GM10248 (cell line): ENCODE measurements around the gene EXOC2.

ENCODE experiments used
- CTCF ChIA-PET: fragments of 300-600 bp; sonication (Branson Sonifier 250); formaldehyde crosslinking; extraction: SDS; loops from one replicate; lab custom pipeline; 2021; ENCODE audit warnings: antibody characterized with exemption; lab: Yijun Ruan, JAX
- POLR2A ChIA-PET: fragments of 350-650 bp; sonication (Branson Sonifier 250); formaldehyde crosslinking; extraction: SDS; loops from one replicate; lab custom pipeline; 2020; ENCODE audit warnings: antibody characterized with exemption; lab: Yijun Ruan, JAX
- DNase-seq: peaks from one replicate; pipeline ENCODE4 v3.0.0; 2012; ENCODE audit errors: extremely low spot score
- TF ChIP-seq, protein P1 (sequence below): IDR thresholded peaks from 2 replicates; pipeline ENCODE4 v1.5.1; 2012; ENCODE audit warnings: mild to moderate bottlenecking, low read depth; ENCODE audit errors: extremely low read depth, missing control alignments, control extremely low read depth

Gene EXOC2

DNA sequence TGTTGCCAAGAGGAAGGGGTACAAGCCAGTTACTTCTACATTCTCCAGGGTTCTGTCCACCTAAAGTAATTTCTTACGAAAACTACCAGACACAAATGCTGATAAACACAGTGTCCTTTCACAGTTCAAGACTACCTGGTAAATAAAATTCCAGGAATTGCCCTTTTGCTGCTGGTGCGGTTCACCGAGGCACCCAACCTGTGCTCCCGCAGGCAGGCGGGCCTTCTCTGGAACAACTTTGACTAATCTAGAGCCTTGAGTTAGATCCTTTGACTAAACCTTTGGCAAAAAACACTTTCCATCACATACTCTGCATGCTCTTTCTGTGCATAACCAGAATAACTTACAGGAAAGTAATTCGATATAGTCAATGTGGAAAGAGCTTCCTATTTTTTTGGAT, 143.0 kb downstream of the EXOC2 start:
- TF ChIP-seq, protein P1, sequence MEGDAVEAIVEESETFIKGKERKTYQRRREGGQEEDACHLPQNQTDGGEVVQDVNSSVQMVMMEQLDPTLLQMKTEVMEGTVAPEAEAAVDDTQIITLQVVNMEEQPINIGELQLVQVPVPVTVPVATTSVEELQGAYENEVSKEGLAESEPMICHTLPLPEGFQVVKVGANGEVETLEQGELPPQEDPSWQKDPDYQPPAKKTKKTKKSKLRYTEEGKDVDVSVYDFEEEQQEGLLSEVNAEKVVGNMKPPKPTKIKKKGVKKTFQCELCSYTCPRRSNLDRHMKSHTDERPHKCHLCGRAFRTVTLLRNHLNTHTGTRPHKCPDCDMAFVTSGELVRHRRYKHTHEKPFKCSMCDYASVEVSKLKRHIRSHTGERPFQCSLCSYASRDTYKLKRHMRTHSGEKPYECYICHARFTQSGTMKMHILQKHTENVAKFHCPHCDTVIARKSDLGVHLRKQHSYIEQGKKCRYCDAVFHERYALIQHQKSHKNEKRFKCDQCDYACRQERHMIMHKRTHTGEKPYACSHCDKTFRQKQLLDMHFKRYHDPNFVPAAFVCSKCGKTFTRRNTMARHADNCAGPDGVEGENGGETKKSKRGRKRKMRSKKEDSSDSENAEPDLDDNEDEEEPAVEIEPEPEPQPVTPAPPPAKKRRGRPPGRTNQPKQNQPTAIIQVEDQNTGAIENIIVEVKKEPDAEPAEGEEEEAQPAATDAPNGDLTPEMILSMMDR, result no peak
- POLR2A ChIA-PET, result no interaction called here
- DNase-seq, result no peak
- CTCF ChIA-PET, result interaction anchor here (1.4 to 1.6 kb wide), 2 partner anchors 8 to 11 kb away, joined by 5 read pairs; no protein-coding TSS in a partner anchor

DNA sequence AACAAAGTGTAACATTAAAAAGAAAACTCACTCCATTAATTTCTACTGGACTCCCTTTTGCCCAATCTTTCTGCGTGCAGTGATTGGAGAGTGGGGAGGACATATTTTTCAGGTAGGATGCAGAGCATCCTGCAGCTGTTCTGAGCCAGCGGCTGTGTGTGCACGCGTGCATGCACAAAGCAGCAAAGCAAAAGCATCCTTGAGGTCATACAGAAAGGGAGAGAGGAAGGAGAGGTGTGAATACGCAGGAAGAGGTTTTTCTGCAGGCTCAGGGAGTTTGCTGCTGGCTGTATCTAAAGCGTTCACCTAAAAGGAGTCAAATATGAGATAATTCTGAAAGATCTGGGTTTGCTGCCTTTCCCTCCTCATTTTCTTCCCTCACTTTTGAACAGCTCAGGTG, 144.4 kb downstream of the EXOC2 start:
- POLR2A ChIA-PET, result no interaction called here
- CTCF ChIA-PET, result interaction anchor here (0.7 to 1.6 kb wide), 2 partner anchors 10 to 18 kb away, joined by 3 to 5 read pairs; no protein-coding TSS in a partner anchor

DNA sequence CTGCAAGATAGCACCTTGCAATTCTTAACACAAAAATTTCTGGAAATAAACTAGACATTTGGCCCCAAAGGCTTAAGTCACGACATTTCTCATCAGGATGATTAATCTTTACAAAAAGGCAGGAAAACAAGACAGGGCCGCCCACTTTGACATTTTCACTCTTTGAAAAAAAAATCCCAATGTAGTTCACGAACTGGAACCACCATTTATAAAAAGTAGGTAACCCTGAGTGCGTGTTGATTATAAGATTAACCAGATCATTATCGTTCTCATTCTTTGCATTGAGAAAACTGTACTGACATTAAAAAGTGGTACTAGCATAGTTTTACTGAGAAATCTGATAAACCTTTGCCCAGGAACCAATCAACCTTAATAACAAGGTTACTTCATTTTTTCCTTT, 144.8 kb downstream of the EXOC2 start:
- CTCF ChIA-PET, result interaction anchor here (0.7 to 1.6 kb wide), 2 partner anchors 10 to 18 kb away, joined by 3 to 5 read pairs; no protein-coding TSS in a partner anchor
- DNase-seq, result no peak
- TF ChIP-seq, protein P1, result no peak
- POLR2A ChIA-PET, result no interaction called here

More for the DNA sequence above, 144.4 kb downstream of the EXOC2 start:
- TF ChIP-seq, protein P1, result no peak
- no peak for DNase-seq

DNA sequence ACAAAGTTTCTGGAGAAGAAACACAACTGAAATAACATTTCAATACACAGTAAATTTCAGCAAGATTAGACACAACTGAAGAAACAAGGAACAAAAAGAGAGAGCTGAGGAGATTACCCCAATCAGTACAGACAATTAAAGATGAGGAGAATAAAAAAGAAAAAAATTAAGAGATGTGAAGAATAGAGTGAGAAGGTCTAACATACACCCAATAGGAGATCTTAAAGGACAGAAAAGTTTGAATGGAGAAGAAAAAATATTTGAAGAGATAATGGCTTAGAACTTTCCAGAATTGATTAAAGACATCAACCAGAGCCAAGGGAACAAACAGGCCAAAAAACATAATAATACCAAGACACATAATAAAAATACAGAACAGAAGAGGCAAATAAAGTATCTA, 152.4 kb downstream of the EXOC2 start:
- DNase-seq, result no peak
- ChIA-PET CTCF (interaction anchor here (0.9 kb wide), 1 partner anchor 22 kb away, joined by 3 read pairs; no protein-coding TSS in a partner anchor), POLR2A (no interaction called here)
- TF ChIP-seq, protein P1, result no peak

DNA sequence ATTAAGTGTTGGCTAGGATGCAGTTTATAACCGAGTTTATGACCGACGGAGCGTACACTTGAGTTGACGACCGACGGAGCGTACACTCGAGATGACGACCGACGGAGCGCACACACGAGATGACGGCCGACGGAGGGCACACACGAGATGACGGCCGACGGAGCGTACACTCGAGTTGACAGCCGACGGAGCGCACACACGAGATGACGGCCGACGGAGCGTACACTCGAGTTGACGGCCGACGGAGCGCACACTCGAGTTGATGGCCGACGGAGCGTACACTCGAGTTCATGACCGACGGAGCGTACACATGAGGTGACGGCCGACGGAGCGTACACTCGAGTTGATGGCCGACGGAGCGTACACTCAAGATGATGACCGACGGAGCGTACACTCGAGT, 155.8 kb downstream of the EXOC2 start:
- DNase-seq, result no peak
- TF ChIP-seq, protein P1, result no peak
- ChIA-PET CTCF (interaction anchor here (1.1 kb wide), 1 partner anchor 14 kb away, joined by 3 read pairs; no protein-coding TSS in a partner anchor), POLR2A (no interaction called here)

DNA sequence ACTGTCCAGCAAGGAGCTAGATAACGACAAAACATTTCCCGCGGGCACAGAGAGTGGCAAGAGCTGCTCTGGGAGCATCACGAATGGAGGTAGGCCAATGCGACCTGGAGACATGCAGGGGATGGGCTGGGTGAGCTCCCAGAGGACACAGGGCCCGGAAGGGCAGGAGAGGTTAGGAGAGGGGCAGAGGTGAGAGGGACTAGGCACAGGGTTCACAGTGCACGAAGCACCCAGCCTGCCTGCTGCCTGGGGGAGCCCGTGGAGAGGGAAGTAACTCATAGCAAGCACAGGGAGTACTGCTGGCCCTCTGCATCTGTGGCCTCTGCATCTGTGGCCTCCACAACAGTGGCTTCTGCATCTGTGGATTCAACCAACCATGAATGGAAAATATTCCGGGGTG, 162.5 kb downstream of the EXOC2 start:
- ChIA-PET CTCF (interaction anchor here (0.7 to 1.1 kb wide), 2 partner anchors 14 to 18 kb away, joined by 3 read pairs; no protein-coding TSS in a partner anchor), POLR2A (no interaction called here)
- no peak for DNase-seq
- TF ChIP-seq, protein P1, result no peak
